Esophagus squamous epithelium (tissue), 4 donors: ENCODE measurements around the gene CHID1.

ENCODE experiments used
- CTCF ChIP-seq, 6 experiments: fragments of 450-650 bp in 4 of 6; fragments of 200-600 bp in 2 of 6; sonication (generic) in 2 of 6; IDR thresholded peaks; one replicate each; pipeline ENCODE4 v1.5.1; 2016 to 2019; ENCODE audit warnings: antibody characterized with exemption in 6 of 6, mild to moderate bottlenecking in 4 of 6, moderate library complexity in 4 of 6
- POLR2A ChIP-seq, 4 donors: fragments of 450-650 bp; IDR thresholded peaks; one replicate each; pipeline ENCODE4 v1.6.1; 2017; ENCODE audit warnings: antibody characterized with exemption in 4 of 4, mild to moderate bottlenecking in 4 of 4, moderate library complexity in 3 of 4

GRCh38 chr11:933936-934335 lies 23.3 kb upstream of the CHID1 start:
- TF ChIP-seq CTCF (IDR thresholded peaks at IDR 0.05), result no peak
- TF ChIP-seq POLR2A (IDR thresholded peaks at IDR 0.05), result no peak
